HG02798 (cell line): ENCODE measurements around the gene KPTN.
"Not testable (repeated sequence)": the region's sequence is repeated elsewhere in the genome, so short reads cannot be mapped to it uniquely, and the experiment has no call there.

Source experiments
- ATAC-seq: cut with Tn5 transposase; IDR thresholded peaks from one replicate; pipeline ENCODE4 v1.9.1; 2021; ENCODE audit warnings: mild to moderate bottlenecking; ENCODE audit not compliant: unreplicated experiment, poor library complexity

The KPTN gene

DNA sequence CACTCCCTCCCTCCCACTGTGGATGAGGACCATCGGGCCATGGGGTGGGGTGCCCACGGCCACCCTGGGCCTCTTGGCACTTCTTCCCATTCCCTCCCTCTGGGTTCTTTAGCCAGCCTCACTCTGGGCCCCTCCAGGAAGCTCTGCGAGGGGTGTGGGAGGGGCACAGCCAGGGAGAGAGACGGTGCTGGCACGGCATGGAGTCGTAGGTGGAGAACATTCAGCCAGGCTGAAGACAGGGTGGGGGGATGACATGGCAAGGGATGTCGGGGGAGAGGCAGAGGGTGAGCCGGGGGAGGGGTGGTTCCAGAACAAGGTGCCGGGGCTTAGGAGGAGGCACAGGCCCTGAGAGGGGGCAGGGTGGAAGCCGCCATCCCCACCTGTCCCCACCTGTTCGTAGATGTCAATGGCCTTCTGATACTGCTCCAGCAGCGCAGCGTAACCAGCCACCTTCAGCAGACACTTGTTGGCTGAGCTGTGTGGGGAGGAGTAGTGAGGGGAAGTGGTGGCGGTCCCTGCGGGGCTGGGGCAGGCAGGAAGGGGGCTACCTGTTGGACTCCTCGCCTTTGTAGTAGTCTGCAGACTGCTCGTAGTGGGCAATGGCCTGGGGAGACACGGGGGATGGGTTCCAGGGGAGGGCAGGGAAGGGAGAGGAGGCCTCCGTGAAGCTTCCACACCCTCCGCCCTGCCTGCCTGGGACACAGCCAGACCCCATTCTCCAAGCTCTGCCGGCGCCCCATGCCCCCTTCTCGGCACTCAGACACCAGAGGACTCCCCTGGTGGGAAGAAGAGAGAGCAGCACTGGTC, 8.8 kb upstream of the KPTN start:
- no peak for ATAC-seq

DNA sequence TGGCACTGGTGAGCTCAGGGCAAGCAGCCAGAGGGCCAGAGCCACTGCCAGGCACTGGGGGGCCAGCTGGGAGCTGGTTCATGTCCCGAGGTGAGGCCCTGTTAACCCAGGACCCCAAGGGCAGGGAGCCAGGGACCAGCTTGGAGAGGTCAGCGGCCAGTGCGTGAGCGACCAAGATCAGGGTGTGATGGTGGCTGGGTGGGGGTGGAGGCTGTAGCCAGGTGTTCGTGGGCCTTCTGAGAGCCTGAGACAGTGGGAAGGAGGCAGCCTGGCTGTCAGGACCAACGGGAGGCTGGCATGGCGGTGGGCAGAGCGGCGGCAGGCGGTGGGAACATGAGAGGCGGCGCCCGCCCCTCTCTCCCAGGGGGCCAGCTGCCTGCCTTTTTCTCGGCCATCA, 8.1 kb upstream of the KPTN start:
- no peak for ATAC-seq

DNA sequence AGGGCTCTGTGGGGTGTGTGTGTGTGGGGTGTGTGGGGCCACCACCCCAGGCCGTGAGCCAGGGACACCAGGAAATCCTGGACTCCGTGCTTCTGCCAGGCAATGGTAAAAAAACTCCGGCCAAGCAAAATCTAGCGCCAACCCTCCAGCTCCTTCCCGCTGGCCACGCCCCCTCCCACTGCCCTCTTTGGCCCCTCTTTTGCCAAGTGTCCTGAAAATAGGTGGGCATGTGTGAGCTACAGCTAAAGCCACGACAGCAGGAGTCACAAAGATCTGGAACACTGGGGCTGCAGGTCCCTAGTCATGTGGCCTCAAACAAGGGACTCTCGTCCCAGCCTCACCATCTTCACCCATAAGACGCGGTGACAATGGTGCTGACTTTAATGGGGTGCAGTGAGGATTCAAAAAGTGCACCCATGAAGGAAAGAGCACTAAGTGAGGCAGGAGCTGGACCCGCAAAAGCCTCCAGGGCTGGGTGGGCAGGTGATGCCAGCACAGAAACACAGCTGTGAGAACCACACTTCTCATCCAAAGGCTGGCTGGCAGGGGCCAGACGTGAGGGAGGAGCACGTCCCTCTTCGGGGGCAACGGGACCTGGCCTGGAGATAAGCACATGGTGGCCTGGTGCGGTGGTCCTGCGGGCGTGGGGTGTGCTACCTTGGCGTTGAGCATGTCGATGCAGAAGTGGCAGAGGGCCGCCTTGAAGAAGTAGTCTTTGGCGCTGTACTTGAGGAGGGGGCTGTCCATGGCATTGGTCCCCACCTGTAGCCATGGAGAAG, 7.5 kb upstream of the KPTN start:
- no peak for ATAC-seq

DNA sequence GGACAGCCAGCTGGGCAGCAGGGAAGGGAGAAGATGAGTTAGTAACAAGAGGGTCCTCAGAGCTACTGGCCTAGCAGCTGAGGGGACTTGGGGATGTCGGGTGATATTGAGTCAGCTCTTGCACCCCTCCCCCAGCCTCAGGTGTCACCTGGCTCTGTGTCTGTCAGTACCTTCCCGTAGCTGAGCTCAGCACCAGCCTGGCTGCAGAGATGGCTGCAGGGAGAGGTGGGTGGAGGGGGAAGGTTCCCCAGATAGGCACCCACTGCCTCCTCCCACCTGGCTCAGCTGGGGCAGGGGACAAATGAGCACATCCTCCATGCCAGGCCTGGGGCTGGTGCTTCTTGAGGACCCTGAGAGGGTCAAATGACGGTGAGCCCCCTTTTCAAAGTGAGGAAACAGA, 6.8 kb upstream of the KPTN start:
- ATAC-seq, result no peak

DNA sequence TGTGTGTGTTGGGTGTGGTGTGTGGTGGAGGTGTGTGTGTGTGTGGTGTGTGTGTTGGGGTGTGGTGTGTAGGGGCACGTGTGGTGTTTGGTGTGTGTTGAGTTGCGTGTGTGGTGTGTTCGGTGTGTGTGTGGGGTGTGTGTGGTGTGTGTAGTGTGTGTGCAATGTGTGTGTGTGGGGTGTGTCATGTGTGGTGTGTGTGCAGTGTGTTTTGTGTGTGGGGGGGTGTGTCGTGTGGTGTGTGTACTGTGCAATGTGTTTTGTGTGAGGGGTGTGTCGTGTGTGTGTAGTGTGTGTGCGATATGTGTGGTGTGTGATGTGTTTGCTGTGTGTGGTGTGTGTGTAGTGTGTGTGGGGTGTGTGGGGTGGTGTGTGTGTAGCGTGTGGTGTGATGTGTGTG, 6.0 kb upstream of the KPTN start:
- ATAC-seq, result no peak

DNA sequence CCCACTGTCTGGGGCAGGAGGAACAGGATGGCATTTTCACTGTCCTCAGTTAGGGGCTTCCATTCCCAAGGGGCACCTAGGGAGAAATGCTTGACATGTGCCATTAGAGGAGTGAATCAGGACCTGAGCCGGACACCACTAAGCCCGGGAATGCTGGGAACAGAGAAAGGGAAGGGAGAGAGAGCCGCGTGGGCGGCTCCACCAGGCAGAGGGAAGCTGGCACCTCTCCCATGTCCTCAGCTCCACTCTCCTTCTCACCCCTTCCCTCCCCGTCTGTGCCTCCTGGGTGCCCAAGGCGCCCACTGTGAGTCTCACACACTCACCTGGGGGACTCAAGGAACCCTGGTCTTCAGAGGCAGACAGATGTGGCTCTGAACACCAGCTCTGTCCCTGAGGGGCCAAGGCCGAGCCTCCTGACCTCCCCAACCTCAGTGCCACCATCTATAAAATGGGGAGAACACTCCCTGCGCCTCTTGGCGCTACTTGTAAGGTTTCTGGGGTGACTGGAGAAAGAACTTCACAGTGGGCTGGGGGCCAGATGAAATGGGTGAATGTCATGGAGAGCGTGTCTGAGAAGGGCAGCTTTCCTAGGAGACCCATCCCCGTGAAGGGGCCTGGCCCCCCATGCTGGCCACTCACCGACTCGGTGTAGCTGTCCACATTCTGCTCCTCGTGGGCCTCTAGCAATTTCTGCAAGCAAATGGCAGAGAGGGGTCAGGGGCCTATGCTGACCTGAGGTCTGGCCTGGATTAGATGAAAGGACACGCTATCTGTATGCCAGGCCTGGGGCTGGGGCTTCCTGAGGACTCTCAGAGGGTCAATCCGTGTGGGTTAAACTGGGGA, 5.3 kb upstream of the KPTN start:
- no peak for ATAC-seq

DNA sequence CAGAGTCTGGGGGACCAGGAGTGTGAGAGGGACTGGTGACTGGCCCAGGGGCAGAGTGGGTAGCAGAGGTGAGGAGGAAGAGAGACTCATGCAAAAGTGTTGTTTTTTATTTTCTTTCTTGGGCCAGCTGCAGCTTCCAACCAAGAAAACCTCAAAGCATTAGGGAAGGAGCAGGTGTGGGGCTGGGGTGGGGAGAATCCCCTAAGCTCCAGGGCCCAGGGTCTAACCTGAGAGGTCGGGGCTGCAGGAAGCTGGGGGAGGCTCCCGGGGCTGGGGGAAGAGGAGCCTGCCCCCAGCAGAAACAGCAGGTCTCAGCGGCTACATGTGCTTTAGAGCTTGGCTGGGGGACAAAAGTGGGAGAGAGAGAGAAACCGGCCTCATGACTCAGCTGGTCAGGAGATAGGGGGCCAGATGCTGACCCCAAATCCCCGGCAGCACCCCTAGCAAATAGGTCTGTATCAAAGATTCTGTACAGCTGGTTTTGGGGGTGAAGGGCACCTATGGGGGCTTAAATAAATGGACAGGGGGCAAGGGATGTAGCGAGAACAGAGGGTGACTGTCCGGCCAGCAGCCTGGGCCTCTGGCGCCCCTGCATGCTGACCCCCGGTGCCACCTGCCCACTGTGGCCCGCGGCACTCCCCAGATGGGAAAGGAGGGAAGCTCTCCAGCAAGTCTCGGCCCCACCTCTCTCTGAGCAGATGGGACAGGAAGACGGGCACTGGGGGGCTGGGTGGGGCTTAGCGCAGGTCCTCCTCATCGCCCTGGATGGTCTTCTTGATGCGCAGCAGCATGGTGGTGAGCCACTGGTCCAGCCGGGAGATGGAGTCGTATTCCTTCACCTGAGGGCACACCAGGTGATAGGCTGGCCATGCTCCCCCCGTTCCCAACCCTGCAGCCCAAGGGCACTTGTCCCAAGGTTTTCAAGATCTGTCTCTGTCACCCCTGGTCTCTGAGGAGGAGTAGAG, 3.8 kb upstream of the KPTN start:
- no peak for ATAC-seq

DNA sequence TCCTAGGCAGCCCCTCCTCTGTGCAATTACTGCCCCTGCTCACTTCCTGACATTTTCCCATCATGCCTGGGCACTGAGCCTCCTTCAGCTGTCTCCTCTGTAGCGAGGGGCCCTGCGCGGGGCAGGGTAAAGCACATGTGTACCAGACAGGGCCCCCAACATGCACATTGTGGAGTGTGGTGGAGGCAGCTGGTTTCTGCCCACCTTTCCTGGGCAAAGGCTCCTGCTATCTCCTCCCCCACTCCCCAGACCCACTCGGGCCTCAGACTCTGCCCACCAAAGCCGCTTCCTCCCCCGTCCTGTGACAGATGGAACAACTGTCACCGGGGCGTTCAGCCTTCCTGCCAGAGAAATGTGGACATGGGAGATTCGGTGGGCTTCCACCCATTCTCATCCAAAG, 2.9 kb upstream of the KPTN start:
- no peak for ATAC-seq

DNA sequence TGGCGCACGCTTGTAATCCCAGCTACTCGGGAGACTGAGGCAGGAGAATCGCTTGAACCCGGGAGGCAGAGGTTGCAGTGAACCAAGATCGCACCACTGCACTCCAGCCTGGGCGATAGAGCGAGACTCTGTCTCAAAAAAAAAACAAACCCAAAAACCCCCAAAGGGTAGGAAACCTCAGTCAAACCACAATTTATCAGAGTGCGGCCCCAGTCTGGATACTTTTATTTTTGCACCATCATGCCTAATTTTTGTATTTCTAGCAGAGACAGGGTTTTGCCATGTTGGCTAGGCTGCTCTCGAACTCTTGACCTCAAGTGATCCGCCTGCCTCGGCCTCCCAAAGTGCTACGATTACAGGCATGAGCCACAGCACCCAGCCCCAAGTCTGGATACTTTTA, 2.2 kb upstream of the KPTN start:
- ATAC-seq, result not testable (repeated sequence)

DNA sequence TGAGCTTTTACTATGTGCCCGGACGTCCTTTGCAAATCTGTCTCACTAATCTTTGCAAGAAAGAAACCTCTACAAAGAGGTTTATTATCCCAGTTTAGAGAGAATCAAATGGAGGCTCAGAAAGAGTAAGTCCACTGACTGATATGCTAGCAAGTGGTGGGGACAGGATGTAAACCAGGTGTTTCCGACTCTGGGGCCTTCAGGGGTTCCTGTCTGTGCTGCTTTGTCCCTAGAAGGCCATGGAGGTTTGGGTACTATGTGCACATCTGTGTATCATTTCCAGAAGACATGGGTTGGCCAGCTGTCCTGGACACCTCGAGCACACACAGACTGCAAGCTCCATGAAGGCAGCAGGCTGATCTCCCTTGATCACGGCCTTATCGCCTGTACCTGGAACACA, 1.2 kb upstream of the KPTN start:
- ATAC-seq, result no peak

DNA sequence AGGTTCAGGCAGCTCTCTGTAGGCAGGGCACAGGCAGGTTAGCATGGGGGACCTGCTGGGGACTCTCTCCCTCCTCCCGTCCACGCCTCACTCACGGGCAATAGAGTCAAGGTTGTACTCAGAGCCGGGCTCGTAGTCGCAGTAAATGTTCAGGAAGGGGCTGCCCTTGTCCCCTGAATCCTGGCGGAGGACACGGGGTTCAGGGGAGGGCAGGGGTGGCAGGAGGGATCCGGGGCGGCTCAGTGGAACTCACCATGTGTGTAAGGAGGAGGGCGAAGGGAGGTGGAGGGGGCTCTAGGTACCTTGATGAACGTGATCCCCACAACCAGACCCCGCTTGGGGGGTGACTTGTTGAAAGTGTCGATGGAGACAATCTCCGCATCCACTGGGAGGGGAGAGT, 819 bp downstream of the KPTN start:
- no peak for ATAC-seq

DNA sequence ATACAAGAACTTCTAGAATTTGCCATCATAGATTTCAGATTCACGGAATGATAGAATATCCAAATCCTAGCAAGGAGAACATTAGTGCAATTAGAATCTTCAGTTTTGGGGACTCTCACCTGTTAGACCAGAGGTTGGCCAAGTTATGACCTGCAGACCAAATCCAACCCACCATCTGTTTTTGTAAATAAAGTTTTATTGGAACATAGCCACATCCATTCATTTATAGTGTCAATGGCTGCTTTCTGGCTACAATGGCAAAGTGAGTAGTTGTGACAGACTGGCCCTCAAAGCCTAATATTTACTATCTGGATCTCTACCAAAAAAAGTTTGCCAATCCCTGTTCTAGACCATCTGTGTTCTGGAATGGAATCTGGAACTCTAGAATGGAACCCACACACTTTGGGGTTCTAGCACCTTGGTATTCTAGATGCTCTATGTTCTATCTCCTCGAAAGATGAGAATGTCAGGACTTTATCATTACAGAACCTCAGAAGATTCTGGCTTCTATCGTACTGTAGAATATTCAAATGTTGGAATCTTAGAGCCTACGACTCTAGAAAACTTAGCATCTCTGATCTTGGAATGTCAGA, 2.5 kb downstream of the KPTN start:
- no peak for ATAC-seq

DNA sequence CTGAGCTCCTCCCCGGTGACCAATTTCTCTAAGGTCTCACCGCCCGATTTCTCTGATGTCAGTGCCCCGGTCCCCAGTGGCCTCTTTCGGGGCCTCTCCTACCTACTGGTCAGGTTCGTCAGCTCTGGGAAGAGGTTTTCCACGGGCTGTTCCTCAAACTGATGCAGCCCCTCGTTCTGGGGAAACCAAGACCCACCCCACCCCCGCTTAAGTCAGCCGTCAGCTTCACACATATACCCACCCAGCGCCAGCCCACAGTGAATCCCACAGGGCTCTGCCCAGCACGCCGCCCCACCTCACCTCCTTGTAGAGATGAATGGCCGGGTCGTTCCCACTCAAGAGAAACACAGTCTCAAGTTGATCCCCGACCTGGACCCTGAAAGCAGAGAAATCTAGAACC, 3.4 kb downstream of the KPTN start:
- no peak for ATAC-seq

DNA sequence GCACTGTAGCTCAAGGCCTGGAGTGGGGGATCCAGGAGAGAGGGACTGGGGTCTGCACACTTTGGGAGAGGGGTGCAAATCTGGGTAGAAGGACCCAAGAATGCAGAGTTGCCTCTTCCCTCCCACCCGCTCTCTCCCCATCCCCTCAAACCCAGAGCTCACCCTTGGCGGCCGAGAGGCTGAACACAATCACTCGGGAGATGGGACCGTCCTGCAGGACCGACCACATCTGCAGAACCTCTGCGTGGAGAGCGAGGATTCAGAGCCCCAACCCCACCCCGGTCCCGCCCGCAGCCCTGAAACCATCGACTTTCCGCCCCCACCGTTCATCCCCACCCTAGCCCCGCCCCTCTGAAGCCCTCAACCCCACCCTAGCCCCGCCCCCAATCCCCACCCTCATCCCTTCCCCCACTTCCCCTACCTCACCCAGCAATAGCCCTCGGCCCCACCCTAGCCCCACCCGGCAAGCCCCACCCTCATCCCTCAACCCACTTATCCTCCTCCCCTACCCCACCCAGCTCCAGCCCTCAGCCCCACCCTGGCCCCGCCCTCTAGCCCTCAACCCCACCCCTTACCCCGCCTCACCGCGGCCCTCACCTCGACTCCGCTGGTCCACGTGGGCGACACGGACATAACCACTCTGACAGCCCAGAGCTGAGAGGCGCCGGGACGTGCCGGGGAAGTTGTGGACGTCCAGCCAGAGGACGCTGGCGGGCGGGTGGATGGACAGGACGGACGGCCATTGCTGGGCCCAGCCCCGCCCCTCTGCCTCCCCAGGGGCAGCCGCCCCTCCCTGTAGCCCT, 4.1 kb downstream of the KPTN start:
- no peak for ATAC-seq

DNA sequence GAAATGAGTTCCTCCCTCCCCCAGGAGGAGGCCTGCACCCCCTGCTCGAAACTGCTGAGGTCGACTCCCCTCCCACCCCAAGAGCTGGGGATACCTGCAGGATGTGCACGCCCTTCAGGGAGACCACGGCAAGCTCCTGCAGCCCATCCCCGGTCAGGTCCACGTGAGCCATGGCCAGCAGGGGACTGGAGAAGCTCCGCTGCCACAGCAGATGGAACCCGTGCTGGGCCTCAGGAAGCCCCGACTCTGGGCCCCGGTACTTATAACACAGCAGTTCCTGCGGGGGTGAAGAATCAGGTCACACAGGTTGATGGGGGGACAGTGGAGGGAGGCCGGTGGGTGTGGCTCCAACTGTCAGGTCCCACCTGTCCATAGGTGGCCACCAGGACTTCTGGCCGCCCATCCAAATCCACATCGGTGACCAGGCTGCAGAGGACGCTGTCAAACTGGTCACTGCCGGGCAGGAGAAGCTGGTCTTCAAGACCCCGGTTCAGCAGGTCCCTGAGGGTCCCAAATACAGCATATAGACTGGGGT, 7.5 kb downstream of the KPTN start:
- ATAC-seq, result no peak

DNA sequence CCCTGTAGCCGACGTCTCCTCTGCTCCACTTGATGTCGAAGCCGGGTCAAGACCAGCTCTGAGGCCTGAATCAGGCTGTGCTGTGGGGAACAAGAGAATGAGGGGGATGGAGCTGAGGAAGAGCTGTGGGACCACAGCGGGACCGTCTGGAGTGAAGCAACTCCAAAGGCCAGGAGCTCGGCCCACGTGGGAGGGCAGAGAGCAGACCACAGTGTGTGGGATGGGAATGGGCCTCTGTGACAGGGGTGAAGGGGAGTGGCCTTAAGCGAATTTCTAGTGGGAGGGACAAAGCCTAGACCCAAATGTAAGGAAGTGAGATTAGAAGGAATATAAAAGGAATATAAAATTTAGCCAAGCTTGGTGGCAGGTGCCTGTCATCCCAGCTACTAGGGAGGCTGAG, 8.6 kb downstream of the KPTN start:
- ATAC-seq, result no peak

DNA sequence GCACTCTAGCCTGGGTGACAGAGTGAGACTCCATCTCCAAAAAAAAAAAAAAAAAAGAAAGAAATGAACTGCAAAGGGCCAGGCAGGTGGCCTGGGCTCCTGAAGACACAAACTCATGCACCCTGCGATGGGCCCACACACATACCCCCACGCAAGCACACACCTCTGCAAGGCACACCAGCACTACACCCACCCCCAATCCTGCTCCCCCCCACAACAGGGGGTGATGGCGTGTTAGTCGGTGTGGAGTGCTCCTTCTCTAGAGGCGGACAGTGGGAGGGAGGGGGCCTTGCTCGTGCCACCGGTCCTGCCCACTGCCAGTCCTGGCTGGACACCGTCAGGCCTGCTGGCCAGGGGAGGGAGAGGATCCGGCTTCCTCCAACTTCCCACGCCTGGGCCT, 10.7 kb downstream of the KPTN start:
- ATAC-seq, result no peak

DNA sequence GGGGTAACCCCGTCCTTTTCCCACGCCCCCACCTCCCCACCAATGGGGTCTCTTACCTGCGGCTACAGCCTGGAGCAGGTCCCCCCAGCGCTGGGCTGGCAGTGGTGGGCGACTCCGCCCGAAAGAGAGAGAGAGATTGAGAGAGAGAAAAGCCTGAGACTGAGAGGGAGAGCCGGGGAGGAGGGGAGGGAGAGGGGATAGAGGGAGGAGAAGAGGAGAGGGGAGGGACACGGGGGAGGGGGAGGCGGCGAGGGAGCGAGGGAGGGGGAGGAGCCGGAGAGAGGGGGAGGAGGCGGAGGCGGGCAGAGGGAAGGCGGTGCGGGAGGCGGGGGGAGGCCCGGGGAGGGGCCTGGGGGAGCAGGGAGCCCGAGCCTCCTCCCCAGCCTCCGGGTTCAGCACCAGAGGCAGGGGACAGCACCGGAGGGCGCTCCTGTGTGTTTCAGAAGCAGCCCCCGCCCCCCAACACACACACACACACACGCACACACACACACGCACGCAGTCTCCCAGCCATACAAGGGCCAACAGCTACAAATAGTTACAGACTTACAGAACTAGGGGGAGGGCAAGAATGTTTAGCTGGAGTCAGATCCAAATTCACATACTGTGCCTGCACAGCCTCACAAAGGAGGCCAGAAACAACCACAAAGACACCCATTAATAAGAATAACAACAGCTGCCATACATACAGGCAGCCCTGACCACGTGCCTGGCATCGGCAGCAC, 12.1 kb downstream of the KPTN start, which contains the start of gene SLC8A2:
TSS of gene SLC8A2 (minus strand) at position 161 of the 725 bp plus-strand sequence. CDS start 5,490 bp downstream, outside the sequence.
- no peak for ATAC-seq
